HepG2 (cell line): ENCODE data around the gene DPP3. TPM values are rescaled to one million over a fixed set of nuclear protein-coding genes. Genes with fewer than 3 reads are reported as not detected.

Experiments used
- ATAC-seq: fragments of 200-7000 bp; cut with Tn5 transposase; 3 replicates; pipeline ENCODE4 v1.9.1; 2020; ENCODE audit warnings: mild to moderate bottlenecking, moderate library complexity
- BruUV-seq: library from RNA; stranded (reverse); fragments of 400-500 nt; replicated peaks from 2 replicates; lab custom pipeline; 2021; lab: Mats Ljungman, UMichigan
- CTCF ChIA-PET: fragments of 300-600 bp; formaldehyde crosslinking; extraction: SDS; loops from one replicate; lab custom pipeline; 2021; ENCODE audit warnings: low total read pairs, inconsistent platforms, low intra/inter-chr PET ratio; lab: Yijun Ruan, JAX
- POLR2A ChIA-PET: fragments of 350-600 bp; sonication (Branson Sonifier 250); formaldehyde crosslinking; loops from one replicate; lab custom pipeline; 2020; ENCODE audit warnings: antibody characterized with exemption, inconsistent platforms; lab: Yijun Ruan, JAX
- DNase-seq: peaks from one replicate; pipeline ENCODE4 v3.0.0-alpha.2; 2015; ENCODE audit warnings: low spot score
- FAIRE-seq: peaks from 3 replicates; lab custom pipeline; 2011; peaks lifted over from hg19 to GRCh38; lab: Jason Lieb, UNC
- H2AFZ ChIP-seq: one replicate; pipeline ENCODE4 v1.6.1; 2011; ENCODE audit warnings: low read length, inconsistent platforms
- H3K27ac ChIP-seq: fragments of 300-600 bp; 3 replicates; pipeline ENCODE4 v1.8.0; 2011; ENCODE audit warnings: mixed run types, mild to moderate bottlenecking, mixed read lengths, low read length, inconsistent platforms; ENCODE audit not compliant: insufficient read depth; ENCODE audit errors: extremely low read length
- H3K27me3 ChIP-seq, 2 experiments: fragments of 200-600 bp in 1 of 2; 2 replicates in 1 of 2; 3 replicates in 1 of 2; pipeline versions ENCODE4 v1.6.0 to v1.8.0; 2011; ENCODE audit warnings: low read length in 2 of 2, mild to moderate bottlenecking in 2 of 2, moderate library complexity in 2 of 2, inconsistent platforms in 1 of 2; ENCODE audit not compliant: insufficient read depth in 2 of 2, control insufficient read depth in 1 of 2
- H3K36me3 ChIP-seq, 2 experiments: fragments of 200-600 bp in 1 of 2; replicated peaks in 1 of 2; 2 replicates in 1 of 2; 3 replicates in 1 of 2; pipeline versions ENCODE4 v1.5.1 to v1.8.0; 2011; ENCODE audit warnings: low read length in 2 of 2, inconsistent platforms in 1 of 2; ENCODE audit not compliant: insufficient read depth in 2 of 2, control insufficient read depth in 1 of 2
- H3K4me1 ChIP-seq: 2 replicates; pipeline ENCODE4 v1.5.1; 2012; ENCODE audit warnings: low read length, inconsistent platforms; ENCODE audit not compliant: insufficient read depth
- H3K4me2 ChIP-seq: 2 replicates; pipeline ENCODE4 v1.6.0; 2011; ENCODE audit warnings: low read depth, low read length, inconsistent platforms
- H3K4me3 ChIP-seq, 3 experiments: fragments of 200-600 bp in 1 of 3; sonication (generic), shearing (Covaris generic) in 1 of 3; replicated peaks in 1 of 3; 2 replicates each; pipeline ENCODE4 v1.5.1; 2011 to 2016; ENCODE audit warnings: low read length in 3 of 3, inconsistent platforms in 2 of 3, low read depth in 2 of 3, mild to moderate bottlenecking in 2 of 3, control low read depth in 1 of 3, mixed read lengths in 1 of 3; ENCODE audit not compliant: insufficient read depth in 1 of 3
- H3K79me2 ChIP-seq: one replicate; pipeline ENCODE4 v1.6.1; 2011; ENCODE audit warnings: low read length, inconsistent platforms; ENCODE audit not compliant: insufficient read depth
- H3K9ac ChIP-seq: 2 replicates; pipeline ENCODE4 v1.6.0; 2011; ENCODE audit warnings: mild to moderate bottlenecking, low read depth, low read length, inconsistent platforms; ENCODE audit not compliant: insufficient read depth
- H3K9me3 ChIP-seq: 2 replicates; pipeline ENCODE4 v1.5.1; 2012; ENCODE audit warnings: mild to moderate bottlenecking, low read length
- H4K20me1 ChIP-seq: 2 replicates; pipeline ENCODE4 v1.6.0; 2011; ENCODE audit warnings: inconsistent platforms, mild to moderate bottlenecking, low read length, moderate library complexity; ENCODE audit not compliant: insufficient read depth
- ADNP ChIP-seq: sonication (generic); formaldehyde crosslinking; IDR thresholded peaks from 2 replicates; pipeline ENCODE4 v1.4.0; 2020; ENCODE audit warnings: missing genetic modification reagents
- HNRNPH1 ChIP-seq: fragments of 200-400 bp; formaldehyde crosslinking; optimal IDR thresholded peaks from 2 replicates; pipeline ENCODE3; 2017; ENCODE audit warnings: mild to moderate bottlenecking, low read depth, low read length
- HNRNPK ChIP-seq: fragments of 200-400 bp; formaldehyde crosslinking; IDR thresholded peaks from 2 replicates; pipeline ENCODE4 v1.6.1; 2018; ENCODE audit warnings: low read length, low read depth, moderate library complexity, mild to moderate bottlenecking; ENCODE audit not compliant: poor library complexity, severe bottlenecking
- KDM3A ChIP-seq: IDR thresholded peaks from 2 replicates; pipeline ENCODE4 v1.6.1; 2018; ENCODE audit warnings: low read depth, missing compliant biosample characterization
- KDM5A ChIP-seq: fragments of 200-600 bp; sonication (generic); IDR thresholded peaks from 2 replicates; pipeline ENCODE4 v1.7.0; 2018; ENCODE audit warnings: antibody characterized with exemption, mild to moderate bottlenecking, low read length, borderline replicate concordance
- RAD21 ChIP-seq: fragments of 450-650 bp; formaldehyde crosslinking; IDR thresholded peaks from 2 replicates; pipeline ENCODE4 v1.5.0; 2020; ENCODE audit warnings: mild to moderate bottlenecking
- RXRB ChIP-seq: IDR thresholded peaks from 2 replicates; pipeline ENCODE4 v1.6.1; 2016; ENCODE audit warnings: borderline replicate concordance, missing genetic modification reagents, missing compliant biosample characterization
- XBP1 ChIP-seq: sonication (generic); formaldehyde crosslinking; IDR thresholded peaks from 2 replicates; pipeline ENCODE4 v1.5.0; 2020; ENCODE audit warnings: missing genetic modification reagents
- ZNF580 ChIP-seq: IDR thresholded peaks from 2 replicates; pipeline ENCODE4 v1.6.1; 2016; ENCODE audit warnings: low read depth, borderline replicate concordance
- ZNF773 ChIP-seq: sonication (generic); formaldehyde crosslinking; IDR thresholded peaks from 2 replicates; pipeline ENCODE4 v1.4.0; 2020; ENCODE audit warnings: missing genetic modification reagents, borderline replicate concordance
- ZSCAN12 ChIP-seq: sonication (generic); formaldehyde crosslinking; IDR thresholded peaks from 2 replicates; pipeline ENCODE4 v1.9.0; 2021; ENCODE audit warnings: mild to moderate bottlenecking, missing genetic modification reagents
- WGBS: methylation state at CpG from one replicate; pipeline ENCODE4 v1.1.6; 2017; ENCODE audit warnings: low lambda C conversion rate; 5-methylcytosine and 5-hydroxymethylcytosine counted together
- in situ Hi-C: cut with HindIII; loops from 2 replicates; pipeline ENCODE4 v1.10.0; 2017; ENCODE audit warnings: low pct_unique_long_range_greater_than_20kb; ENCODE audit not compliant: extremely low pct_ligation_motif_present
- intact Hi-C: fragments of 100-400 bp; cut with micrococcal nuclease; formaldehyde crosslinking; loops from one replicate; pipeline ENCODE4 v1.10.0; 2022; ENCODE audit not compliant: unreplicated experiment
- polyA plus RNA-seq, 8 experiments: library from polyadenylated mRNA; depleted of rRNA in 3 of 8; stranded (reverse) in 7 of 8; unstranded in 1 of 8; fragments of >200 nt; fragmentation: Illumina TruSeq in 4 of 8; extraction: Trizol in 4 of 8; gene quantifications; 2 replicates each; pipeline versions ENCODE4 v1.2.1 to v1.2.3, GENCODE V29; 2011 to 2016; ENCODE audit warnings: low read depth in 4 of 8, missing spikeins in 1 of 8, mixed read lengths in 1 of 8; ENCODE audit not compliant: insufficient read depth in 1 of 8
- total RNA-seq, 5 experiments: library from RNA; depleted of rRNA; stranded (reverse); fragments of >200 nt; fragmentation: Illumina TruSeq; extraction: Trizol; gene quantifications; 2 replicates each; pipeline ENCODE4 v1.2.3, GENCODE V29; 2016; ENCODE audit warnings: low read depth in 1 of 5
- TF ChIP-seq, protein P1 (sequence below): sonication (generic); formaldehyde crosslinking; IDR thresholded peaks from 2 replicates; pipeline ENCODE4 v1.8.0; 2023; ENCODE audit warnings: mild to moderate bottlenecking, missing genetic modification reagents
- TF ChIP-seq, protein P2 (sequence below): sonication (generic); formaldehyde crosslinking; IDR thresholded peaks from 2 replicates; pipeline ENCODE4 v1.4.0; 2020; ENCODE audit warnings: missing genetic modification reagents

DPP3 gene
- total and polyA plus RNA-seq, 2 of the 13 experiments (the other 11 are each of a cell fraction or from before 2014, with no cell fraction given), result 38.4 to 59.8 TPM

- Histone ChIP-seq H3K4me3 (no peak overlapping the region), H3K9me3 (no peaks in the 10 kb centered on the region), H3K4me2 (no peak overlapping the region), H3K9ac (no peak overlapping the region), H2AFZ (no peak overlapping the region), H3K36me3 (peaks cover 15 to 39% of the 10 kb centered on the region in 2 experiments; a peak in 4 of 5 replicates), H3K79me2 (no peaks in the 10 kb centered on the region), H4K20me1 (no peaks in the 10 kb centered on the region), H3K4me1 (peaks cover 8% of the 10 kb centered on the region; the same call in 1 of the 2 replicates), H3K27me3 (no peaks in the 10 kb centered on the region), H3K27ac (no peak overlapping the region)
- ChIA-PET POLR2A (interaction anchor here (1.9 kb wide), 1 partner anchor 9 kb away, joined by 4 read pairs; no protein-coding TSS in a partner anchor), CTCF (no interaction called here)
- TF ChIP-seq ZNF773 (CRISPR knock-in tag) (no peak), KDM5A (no peak), RAD21 (CRISPR knock-in tag) (no peak), ADNP (CRISPR knock-in tag) (no peak), HNRNPH1 (no peak), HNRNPK (no peak), RXRB (CRISPR knock-in tag) (no peak), XBP1 (CRISPR knock-in tag) (no peak), ZSCAN12 (CRISPR knock-in tag) (no peak), ZNF580 (CRISPR knock-in tag) (no peak), KDM3A (CRISPR knock-in tag) (no peak)
- TF ChIP-seq, protein P1, sequence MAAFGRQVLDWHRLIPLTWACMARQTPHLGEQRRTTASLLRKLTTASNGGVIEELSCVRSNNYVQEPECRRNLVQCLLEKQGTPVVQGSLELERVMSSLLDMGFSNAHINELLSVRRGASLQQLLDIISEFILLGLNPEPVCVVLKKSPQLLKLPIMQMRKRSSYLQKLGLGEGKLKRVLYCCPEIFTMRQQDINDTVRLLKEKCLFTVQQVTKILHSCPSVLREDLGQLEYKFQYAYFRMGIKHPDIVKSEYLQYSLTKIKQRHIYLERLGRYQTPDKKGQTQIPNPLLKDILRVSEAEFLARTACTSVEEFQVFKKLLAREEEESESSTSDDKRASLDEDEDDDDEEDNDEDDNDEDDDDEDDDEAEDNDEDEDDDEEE, result no peak
- TF ChIP-seq, protein P2, sequence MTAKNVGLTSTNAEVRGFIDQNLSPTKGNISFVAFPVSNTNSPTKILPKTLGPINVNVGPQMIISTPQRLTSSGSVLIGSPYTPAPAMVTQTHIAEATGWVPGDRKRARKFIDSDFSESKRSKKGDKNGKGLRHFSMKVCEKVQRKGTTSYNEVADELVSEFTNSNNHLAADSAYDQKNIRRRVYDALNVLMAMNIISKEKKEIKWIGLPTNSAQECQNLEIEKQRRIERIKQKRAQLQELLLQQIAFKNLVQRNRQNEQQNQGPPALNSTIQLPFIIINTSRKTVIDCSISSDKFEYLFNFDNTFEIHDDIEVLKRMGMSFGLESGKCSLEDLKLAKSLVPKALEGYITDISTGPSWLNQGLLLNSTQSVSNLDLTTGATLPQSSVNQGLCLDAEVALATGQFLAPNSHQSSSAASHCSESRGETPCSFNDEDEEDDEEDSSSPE, result no peak
- whole genome bisulfite sequencing, result 98% methylated on average over 9 of the region's 10 CpGs
- ATAC-seq, result no peak
- FAIRE-seq, result no peak
- no peak for DNase-seq
- in situ Hi-C loops, result no loop called here
- intact Hi-C loops, result no loop called here
- BruUV-seq, result no TSS peak
These were observed 12.9 kb downstream of the DPP3 start for GRCh38 chr11:66493130-66493529.
